ENCODE results near the gene ZNF516.

DNA sequence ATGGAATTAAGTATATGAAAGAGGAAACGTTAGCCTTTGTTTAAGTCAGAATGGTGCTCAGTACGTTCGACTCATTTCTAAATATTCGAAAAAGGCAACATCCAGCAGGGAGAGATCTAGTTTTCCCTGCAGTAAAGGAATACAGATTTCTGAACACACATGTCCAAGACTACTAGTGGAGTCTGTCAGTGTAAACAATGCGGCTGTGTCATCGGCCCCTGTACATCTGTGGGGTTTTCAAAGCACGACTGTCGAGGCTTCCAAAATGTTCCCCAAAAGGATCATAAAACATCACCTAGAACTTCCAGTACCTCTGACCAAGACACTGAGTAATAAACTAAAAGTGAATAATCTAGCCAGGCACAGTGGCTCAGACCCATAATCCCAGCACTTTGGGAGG is 112.8 kb downstream of the ZNF516 start:
- no peak for TF ChIP-seq EZH2 (IDR thresholded peaks at IDR 0.05; ENCODE audit: borderline replicate concordance, low read length)
- no peak for TF ChIP-seq CTCF (IDR thresholded peaks at IDR 0.05; ENCODE audit: low read length)

Data from OCI-LY1 (cell line).